Measurements from ENCODE around the gene RGS8.

DNA sequence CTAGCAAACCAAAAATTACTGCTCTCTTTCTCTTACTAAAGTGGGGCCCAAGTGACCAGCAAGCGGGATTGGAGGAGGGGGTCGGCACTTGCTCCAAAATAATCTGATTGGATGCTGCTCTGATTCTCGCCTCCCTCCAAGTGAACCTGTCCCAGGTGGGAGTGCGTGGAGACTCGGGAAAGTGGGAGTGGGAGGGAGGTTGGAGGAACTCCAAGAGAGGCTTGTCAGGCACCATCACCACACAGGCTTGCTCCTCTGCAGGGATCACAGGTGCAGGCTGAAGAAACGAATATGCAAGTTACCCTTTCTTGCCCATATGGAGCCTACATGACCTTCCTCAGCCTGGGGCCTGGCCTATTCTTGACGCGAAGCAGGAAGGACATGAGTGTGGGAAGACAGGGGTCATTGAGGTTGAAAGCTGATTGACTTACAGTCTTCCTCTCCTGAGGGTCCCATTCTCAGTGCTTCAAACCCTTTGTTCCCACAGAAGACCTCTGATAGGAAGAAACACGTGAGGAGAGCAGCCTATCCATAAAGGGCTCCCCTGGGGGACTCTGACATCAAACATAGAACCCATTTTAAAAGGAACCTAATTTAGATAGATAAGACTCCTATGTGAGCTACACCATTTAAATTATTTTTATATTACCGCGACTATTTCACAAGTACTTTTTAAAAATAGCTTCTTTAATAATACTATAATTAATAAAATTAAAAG, 14.2 kb downstream of the RGS8 start:
- TF ChIP-seq SREBF1 (IDR thresholded peaks at IDR 0.05; ENCODE audit: low read length) (no peak), TCF12 (IDR thresholded peaks at IDR 0.05; ENCODE audit: low read depth, low read length) (no peak), FOXM1 (IDR thresholded peaks at IDR 0.05; ENCODE audit: low read depth, low read length) (no peak), RBBP5 (conservative IDR thresholded peaks at IDR 0.05) (no peak), CBX3 (IDR thresholded peaks at IDR 0.05; ENCODE audit: borderline replicate concordance, low read depth) (no peak), MTA2 (IDR thresholded peaks at IDR 0.05; ENCODE audit: low read depth) (no peak), RAD21 (IDR thresholded peaks at IDR 0.05; ENCODE audit: insufficient read depth, low read depth, low read length) (no peak), POLR2A (IDR thresholded peaks at IDR 0.05; ENCODE audit: low read depth, low read length) (no peak)
- TF ChIP-seq, protein P1, sequence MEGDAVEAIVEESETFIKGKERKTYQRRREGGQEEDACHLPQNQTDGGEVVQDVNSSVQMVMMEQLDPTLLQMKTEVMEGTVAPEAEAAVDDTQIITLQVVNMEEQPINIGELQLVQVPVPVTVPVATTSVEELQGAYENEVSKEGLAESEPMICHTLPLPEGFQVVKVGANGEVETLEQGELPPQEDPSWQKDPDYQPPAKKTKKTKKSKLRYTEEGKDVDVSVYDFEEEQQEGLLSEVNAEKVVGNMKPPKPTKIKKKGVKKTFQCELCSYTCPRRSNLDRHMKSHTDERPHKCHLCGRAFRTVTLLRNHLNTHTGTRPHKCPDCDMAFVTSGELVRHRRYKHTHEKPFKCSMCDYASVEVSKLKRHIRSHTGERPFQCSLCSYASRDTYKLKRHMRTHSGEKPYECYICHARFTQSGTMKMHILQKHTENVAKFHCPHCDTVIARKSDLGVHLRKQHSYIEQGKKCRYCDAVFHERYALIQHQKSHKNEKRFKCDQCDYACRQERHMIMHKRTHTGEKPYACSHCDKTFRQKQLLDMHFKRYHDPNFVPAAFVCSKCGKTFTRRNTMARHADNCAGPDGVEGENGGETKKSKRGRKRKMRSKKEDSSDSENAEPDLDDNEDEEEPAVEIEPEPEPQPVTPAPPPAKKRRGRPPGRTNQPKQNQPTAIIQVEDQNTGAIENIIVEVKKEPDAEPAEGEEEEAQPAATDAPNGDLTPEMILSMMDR (IDR thresholded peaks at IDR 0.05 in 2 of 3, conservative IDR thresholded peaks at IDR 0.05 in 1 of 3; ENCODE audit: control insufficient read depth in 2 of 3, extremely low read depth in 1 of 3, insufficient read depth in 1 of 3, low read depth in 3 of 3, low read length in 3 of 3), result no peak

All from GM12878 (cell line).